B cell (primary cell): ENCODE measurements around the gene NBEA. TPM values are rescaled to one million over a fixed set of nuclear protein-coding genes. Genes with fewer than 3 reads are reported as not detected.

Experiments used
- ATAC-seq: fragments of 200-7000 bp; cut with Tn5 transposase; one replicate; pipeline ENCODE4 v1.10.0; 2021; ENCODE audit warnings: low read depth, mild to moderate bottlenecking, moderate number of reproducible peaks, moderate library complexity
- CTCF ChIA-PET: fragments of 350-600 bp; sonication (Branson Sonifier 250); formaldehyde crosslinking; loops from one replicate; lab custom pipeline; 2021; ENCODE audit warnings: antibody characterized with exemption, inconsistent platforms; lab: Charles Lee
- POLR2A ChIA-PET: fragments of 350-600 bp; sonication (Branson Sonifier 250); formaldehyde crosslinking; loops from one replicate; lab custom pipeline; 2021; ENCODE audit warnings: antibody characterized with exemption; lab: Charles Lee
- DNase-seq: peaks from one replicate; pipeline ENCODE4 v3.0.0; 2013
- H2AFZ ChIP-seq: 2 replicates; pipeline ENCODE4 v1.6.1; 2012; ENCODE audit warnings: mild to moderate bottlenecking, low read depth, low read length; ENCODE audit not compliant: insufficient read depth, poor library complexity, severe bottlenecking
- H3K27ac ChIP-seq, 2 donors: 1 replicate in 1 of 2; 2 replicates in 1 of 2; pipeline ENCODE4 v1.5.1; 2012 to 2013; ENCODE audit warnings: low read length in 2 of 2, mild to moderate bottlenecking in 2 of 2, moderate library complexity in 1 of 2
- H3K27me3 ChIP-seq, 4 experiments: fragments of 200-600 bp in 1 of 4; sonication (generic) in 1 of 4; replicated peaks in 1 of 4; 1 replicate in 2 of 4; 2 replicates in 2 of 4; pipeline versions ENCODE4 v1.6.1 to v1.7.0; 2013 to 2016; ENCODE audit warnings: low read length in 3 of 4, mild to moderate bottlenecking in 2 of 4, mixed read lengths in 1 of 4, moderate library complexity in 1 of 4; ENCODE audit not compliant: insufficient read depth in 4 of 4, control insufficient read depth in 3 of 4; ENCODE audit errors: control extremely low read depth in 1 of 4
- H3K36me3 ChIP-seq, 2 experiments: replicated peaks in 1 of 2; 1 replicate in 1 of 2; 2 replicates in 1 of 2; pipeline versions ENCODE4 v1.6.1 to v1.7.1; 2013; ENCODE audit warnings: low read length in 1 of 2; ENCODE audit not compliant: insufficient read depth in 2 of 2, control insufficient read depth in 1 of 2; ENCODE audit errors: control extremely low read depth in 1 of 2, extremely low read depth in 1 of 2
- H3K4me1 ChIP-seq, 2 donors: fragments of 200-600 bp in 1 of 2; sonication (generic) in 1 of 2; 1 replicate in 1 of 2; 2 replicates in 1 of 2; pipeline versions ENCODE4 v1.5.1 to v1.6.1; 2013 to 2017; ENCODE audit warnings: low read length in 2 of 2; ENCODE audit not compliant: control insufficient read depth in 2 of 2, insufficient read depth in 2 of 2
- H3K4me2 ChIP-seq: replicated peaks from 2 replicates; pipeline ENCODE3; 2012; ENCODE audit warnings: mild to moderate bottlenecking, low read depth, low read length; ENCODE audit not compliant: poor library complexity, severe bottlenecking
- H3K4me3 ChIP-seq, 5 experiments: fragments of 200-600 bp in 1 of 5; sonication (generic) in 1 of 5; 1 replicate in 3 of 5; 2 replicates in 2 of 5; pipeline versions ENCODE4 v1.5.1 to v1.7.0; 2011 to 2016; ENCODE audit warnings: low read length in 4 of 5, mild to moderate bottlenecking in 4 of 5, low read depth in 2 of 5, control low read depth in 1 of 5, moderate library complexity in 1 of 5; ENCODE audit not compliant: insufficient read depth in 1 of 5; ENCODE audit errors: control extremely low read depth in 1 of 5, extremely low read depth in 1 of 5
- H3K79me2 ChIP-seq: fragments of 200-600 bp; sonication (generic); one replicate; pipeline ENCODE4 v1.6.0; 2016; ENCODE audit warnings: low read length; ENCODE audit not compliant: control insufficient read depth, insufficient read depth
- H3K9ac ChIP-seq: fragments of 200-600 bp; sonication (generic); 2 replicates; pipeline ENCODE4 v1.6.1; 2017; ENCODE audit warnings: mild to moderate bottlenecking, low read length, moderate library complexity
- H3K9me3 ChIP-seq, 3 donors: one replicate each; pipeline versions ENCODE4 v1.6.1 to v1.7.1; 2013; ENCODE audit warnings: low read length in 2 of 3; ENCODE audit not compliant: control insufficient read depth in 2 of 3, insufficient read depth in 1 of 3; ENCODE audit errors: control extremely low read depth in 1 of 3
- H4K20me1 ChIP-seq: 2 replicates; pipeline ENCODE4 v1.6.0; 2012; ENCODE audit warnings: mild to moderate bottlenecking, low read length; ENCODE audit not compliant: insufficient read depth, control insufficient read depth, poor library complexity, severe bottlenecking
- H3K27ac Mint-ChIP-seq: one replicate; pipeline ENCODE4 v1.8.0; 2021; ENCODE audit warnings: mixed read lengths
- H3K27me3 Mint-ChIP-seq: one replicate; pipeline ENCODE4 v1.8.0; 2021; ENCODE audit warnings: mixed read lengths
- H3K4me1 Mint-ChIP-seq: one replicate; pipeline ENCODE4 v1.8.0; 2021; ENCODE audit warnings: mixed read lengths
- H3K4me3 Mint-ChIP-seq: one replicate; pipeline ENCODE4 v1.8.0; 2021; ENCODE audit warnings: mixed read lengths
- H3K9me3 Mint-ChIP-seq: one replicate; pipeline ENCODE4 v1.8.0; 2022; ENCODE audit warnings: mixed read lengths; ENCODE audit not compliant: insufficient read depth
- EZH2 ChIP-seq: IDR thresholded peaks from 2 replicates; pipeline ENCODE4 v1.6.1; 2012; ENCODE audit warnings: borderline replicate concordance, low read depth, mild to moderate bottlenecking, moderate library complexity, low read length; ENCODE audit not compliant: insufficient read depth, poor library complexity, severe bottlenecking
- whole genome bisulfite sequencing: methylation state at CpG from one replicate; pipeline ENCODE4 v1.1.5; 2013; ENCODE audit warnings: missing lambda C conversion rate; ENCODE audit not compliant: insufficient coverage; 5-methylcytosine and 5-hydroxymethylcytosine counted together
- intact Hi-C: fragments of 100-400 bp; cut with micrococcal nuclease; formaldehyde crosslinking; loops from one replicate; pipeline ENCODE4 v1.10.0; 2022
- polyA plus RNA-seq: library from polyadenylated mRNA; depleted of rRNA; stranded (reverse); fragments of >200 nt; gene quantifications from 2 replicates; pipeline ENCODE4 v1.2.3, GENCODE V29; 2012
- total RNA-seq, 2 donors: library from RNA; stranded (reverse); fragments of 120-200 nt in 1 of 2; gene quantifications; 1 replicate in 1 of 2; 2 replicates in 1 of 2; pipeline versions ENCODE4 v1.2.3 to v1.2.4, GENCODE V29; 2013 to 2022
- TF ChIP-seq, protein P1 (sequence below): fragments of 200-600 bp; IDR thresholded peaks from one replicate; pipeline ENCODE4 v1.8.0; 2022; ENCODE audit warnings: antibody characterized with exemption, mild to moderate bottlenecking

The NBEA gene
- total and polyA plus RNA-seq, 2 donors (not counting 1 experiment from before 2014, with no cell fraction given): 1.5 to 10.7 TPM

DNA sequence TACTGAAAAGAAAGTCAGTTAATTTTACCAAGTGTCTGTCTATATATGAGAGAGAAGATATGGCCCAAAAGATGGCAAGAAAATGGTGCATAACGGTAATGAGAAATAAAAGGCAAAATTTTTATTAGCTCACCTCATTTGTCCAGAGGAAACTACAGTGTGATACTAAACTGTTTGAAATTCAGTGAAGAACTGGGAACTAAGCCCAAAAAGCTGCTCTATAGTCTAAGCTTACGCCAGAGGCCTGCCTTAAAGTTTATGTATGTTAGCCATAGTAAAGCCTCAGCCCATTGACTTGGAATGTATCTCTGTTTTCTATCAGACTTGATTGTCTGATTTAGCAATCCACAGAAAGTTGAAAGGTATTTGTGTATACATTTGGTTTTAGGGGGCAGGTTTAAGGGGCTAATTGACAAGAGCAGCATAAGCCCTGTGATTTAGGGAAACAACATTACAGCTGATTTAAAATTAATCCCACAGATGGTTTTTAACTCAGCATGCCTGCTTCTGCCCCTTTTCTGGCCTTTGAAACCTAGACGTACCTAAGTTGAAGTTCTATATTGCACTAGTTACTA, 625.4 kb downstream of the NBEA start:
- no peak overlapping the region for H3K27ac Mint-ChIP-seq
- no peak for TF ChIP-seq EZH2
- TF ChIP-seq, protein P1, sequence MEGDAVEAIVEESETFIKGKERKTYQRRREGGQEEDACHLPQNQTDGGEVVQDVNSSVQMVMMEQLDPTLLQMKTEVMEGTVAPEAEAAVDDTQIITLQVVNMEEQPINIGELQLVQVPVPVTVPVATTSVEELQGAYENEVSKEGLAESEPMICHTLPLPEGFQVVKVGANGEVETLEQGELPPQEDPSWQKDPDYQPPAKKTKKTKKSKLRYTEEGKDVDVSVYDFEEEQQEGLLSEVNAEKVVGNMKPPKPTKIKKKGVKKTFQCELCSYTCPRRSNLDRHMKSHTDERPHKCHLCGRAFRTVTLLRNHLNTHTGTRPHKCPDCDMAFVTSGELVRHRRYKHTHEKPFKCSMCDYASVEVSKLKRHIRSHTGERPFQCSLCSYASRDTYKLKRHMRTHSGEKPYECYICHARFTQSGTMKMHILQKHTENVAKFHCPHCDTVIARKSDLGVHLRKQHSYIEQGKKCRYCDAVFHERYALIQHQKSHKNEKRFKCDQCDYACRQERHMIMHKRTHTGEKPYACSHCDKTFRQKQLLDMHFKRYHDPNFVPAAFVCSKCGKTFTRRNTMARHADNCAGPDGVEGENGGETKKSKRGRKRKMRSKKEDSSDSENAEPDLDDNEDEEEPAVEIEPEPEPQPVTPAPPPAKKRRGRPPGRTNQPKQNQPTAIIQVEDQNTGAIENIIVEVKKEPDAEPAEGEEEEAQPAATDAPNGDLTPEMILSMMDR: no peak
- POLR2A ChIA-PET: interaction anchor here (0.6 kb wide), 1 partner anchor 347 kb away, joined by 4 read pairs; no protein-coding TSS in a partner anchor
- no peak overlapping the region for H3K4me3 Mint-ChIP-seq
- no peaks in the 10 kb centered on the region for H3K4me1 ChIP-seq
- no peak overlapping the region for H3K4me2 ChIP-seq
- H3K79me2 ChIP-seq: no peaks in the 10 kb centered on the region
- H3K9ac ChIP-seq: no peak overlapping the region
- H3K36me3 ChIP-seq: no peaks in the 10 kb centered on the region
- no peak overlapping the region for H3K27ac ChIP-seq
- H3K4me1 Mint-ChIP-seq: peaks cover 8% of the 10 kb centered on the region
- CTCF ChIA-PET: no interaction called here
- no peaks in the 10 kb centered on the region for H3K27me3 ChIP-seq
- intact Hi-C loops: no loop called here
- H4K20me1 ChIP-seq: no peaks in the 10 kb centered on the region
- no peak overlapping the region for H3K4me3 ChIP-seq
- no peak overlapping the region for H2AFZ ChIP-seq
- ATAC-seq (no peak), DNase-seq (no peak)
- 100% methylated on average over 1 of the region's 3 CpGs for WGBS
- H3K9me3 ChIP-seq: no peaks in the 10 kb centered on the region
- H3K9me3 Mint-ChIP-seq: no peaks in the 10 kb centered on the region
- H3K27me3 Mint-ChIP-seq: no peaks in the 10 kb centered on the region

DNA sequence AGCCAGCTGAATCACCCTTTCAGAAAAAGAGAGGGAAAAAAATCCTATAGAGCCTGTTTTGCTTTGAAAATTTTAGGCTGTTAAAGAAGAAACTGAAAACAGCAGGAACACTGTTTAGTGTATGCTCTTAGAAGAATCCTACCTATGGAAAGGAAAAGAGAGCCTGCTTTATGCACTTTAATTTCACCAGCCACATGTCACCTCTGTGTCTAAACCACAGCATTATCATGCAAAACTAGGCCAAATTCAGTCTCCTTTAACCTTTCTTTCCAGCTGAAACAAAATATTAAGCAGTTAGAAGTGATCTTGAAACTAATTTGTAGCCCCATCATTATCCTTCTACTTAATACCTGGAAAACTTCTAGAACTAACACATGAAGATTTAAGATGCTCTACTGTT, 631.6 kb downstream of the NBEA start:
- no peaks in the 10 kb centered on the region for H4K20me1 ChIP-seq

More for the DNA sequence above, 631.6 kb downstream of the NBEA start:
- H3K36me3 ChIP-seq: no peaks in the 10 kb centered on the region
- H3K27me3 Mint-ChIP-seq: no peaks in the 10 kb centered on the region
- H3K9ac ChIP-seq: no peak overlapping the region
- H3K27ac ChIP-seq: no peak overlapping the region
- ChIA-PET CTCF (no interaction called here), POLR2A (no interaction called here)
- H3K4me1 Mint-ChIP-seq: peaks cover 10% of the 10 kb centered on the region
- TF ChIP-seq, protein P1: no peak
- no peak for TF ChIP-seq EZH2
- DNase-seq (no peak), ATAC-seq (no peak)
- H3K4me1 ChIP-seq: no peaks in the 10 kb centered on the region
- H3K9me3 Mint-ChIP-seq: no peaks in the 10 kb centered on the region
- H3K4me3 ChIP-seq: no peak overlapping the region
- H3K4me3 Mint-ChIP-seq: no peak overlapping the region
- no peak overlapping the region for H3K27ac Mint-ChIP-seq
- peaks cover 0 to 1% (median 0%) of the 10 kb centered on the region in 3 donors for H3K9me3 ChIP-seq
- H3K79me2 ChIP-seq: no peaks in the 10 kb centered on the region
- H3K27me3 ChIP-seq: no peaks in the 10 kb centered on the region
- intact Hi-C loops: no loop called here
- H2AFZ ChIP-seq: no peak overlapping the region
- no peak overlapping the region for H3K4me2 ChIP-seq
